HG02588 (cell line): ENCODE data around the gene ARTN.

Source experiments
- ATAC-seq: cut with Tn5 transposase; IDR thresholded peaks from one replicate; pipeline ENCODE4 v1.9.1; 2021; ENCODE audit warnings: mild to moderate bottlenecking, moderate library complexity; ENCODE audit not compliant: unreplicated experiment

ARTN gene

DNA sequence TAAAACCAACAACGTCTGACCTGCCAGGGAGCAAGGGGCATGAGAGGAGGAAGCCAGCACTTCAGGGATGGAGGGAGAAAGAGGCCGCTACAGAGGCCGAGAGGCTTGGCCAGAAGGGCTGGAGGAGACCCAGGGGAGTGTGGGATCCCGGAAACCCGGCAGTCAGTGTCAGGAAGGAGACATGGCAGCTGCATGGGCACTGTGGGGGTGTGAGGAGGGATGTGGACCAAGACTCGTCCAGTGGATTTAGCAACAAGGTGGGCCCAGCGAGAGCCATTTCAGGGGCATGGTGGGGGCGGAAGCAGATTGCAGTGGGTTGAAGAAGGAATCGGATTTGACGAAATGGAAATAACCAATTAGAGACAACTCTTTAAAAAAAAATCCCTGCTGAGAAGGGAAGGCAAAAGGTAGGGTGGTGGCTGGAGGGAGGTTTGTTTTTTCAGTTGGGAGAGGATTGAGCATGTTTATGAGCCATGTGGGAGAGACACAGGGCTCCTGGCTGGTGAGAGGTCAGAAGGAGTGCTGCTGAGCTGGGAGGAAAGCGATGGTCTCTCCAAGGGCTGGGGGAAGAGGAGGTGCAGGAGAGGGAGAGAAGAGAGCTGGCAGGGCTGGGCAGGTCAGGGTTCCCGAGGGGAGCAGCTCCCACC is 49.8 kb downstream of the ARTN start:
- no peak for ATAC-seq

DNA sequence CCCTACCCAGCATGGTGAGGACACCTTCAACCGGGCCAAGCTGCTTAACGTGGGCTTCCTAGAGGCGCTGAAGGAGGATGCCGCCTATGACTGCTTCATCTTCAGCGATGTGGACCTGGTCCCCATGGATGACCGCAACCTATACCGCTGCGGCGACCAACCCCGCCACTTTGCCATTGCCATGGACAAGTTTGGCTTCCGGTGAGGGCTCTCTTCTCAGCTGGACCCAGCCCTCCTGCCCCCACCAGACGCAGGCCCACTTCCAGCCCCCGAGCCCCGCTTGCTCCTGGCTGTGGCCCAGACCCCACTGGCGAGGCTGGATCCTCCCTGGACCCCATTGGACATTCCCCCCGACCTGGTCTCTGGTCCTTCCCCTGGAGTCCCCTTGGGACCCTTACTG is 51.3 kb downstream of the ARTN start:
- ATAC-seq = no peak

DNA sequence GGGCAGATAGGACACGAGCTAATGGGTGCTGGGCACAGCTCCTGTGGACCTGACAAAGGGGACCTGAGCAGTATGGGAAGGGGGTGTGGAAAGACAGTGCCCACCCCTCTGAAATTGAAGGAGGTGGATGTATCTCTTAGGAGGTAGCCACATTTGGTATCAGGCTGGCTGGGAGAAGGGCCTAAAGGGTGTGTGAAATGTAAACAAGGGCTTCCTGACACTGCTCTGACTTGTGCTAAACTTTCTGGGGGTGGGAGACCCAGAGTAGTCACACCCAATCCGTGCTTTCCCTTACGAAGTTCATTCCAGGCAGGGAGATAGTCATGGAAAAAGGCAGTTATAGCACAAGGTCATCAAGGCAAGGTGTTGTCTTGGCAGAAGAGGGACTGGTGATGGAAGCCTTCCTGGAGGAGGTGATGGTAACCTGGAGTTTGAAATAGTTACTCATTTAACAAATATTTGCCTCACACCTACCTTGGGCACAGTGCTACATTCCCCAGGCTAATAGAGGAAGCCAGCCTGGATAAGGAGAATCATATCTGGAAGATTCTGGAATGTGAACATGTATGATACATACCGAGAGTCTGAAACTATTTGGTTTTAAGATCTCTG is 52.5 kb downstream of the ARTN start:
- no peak for ATAC-seq

DNA sequence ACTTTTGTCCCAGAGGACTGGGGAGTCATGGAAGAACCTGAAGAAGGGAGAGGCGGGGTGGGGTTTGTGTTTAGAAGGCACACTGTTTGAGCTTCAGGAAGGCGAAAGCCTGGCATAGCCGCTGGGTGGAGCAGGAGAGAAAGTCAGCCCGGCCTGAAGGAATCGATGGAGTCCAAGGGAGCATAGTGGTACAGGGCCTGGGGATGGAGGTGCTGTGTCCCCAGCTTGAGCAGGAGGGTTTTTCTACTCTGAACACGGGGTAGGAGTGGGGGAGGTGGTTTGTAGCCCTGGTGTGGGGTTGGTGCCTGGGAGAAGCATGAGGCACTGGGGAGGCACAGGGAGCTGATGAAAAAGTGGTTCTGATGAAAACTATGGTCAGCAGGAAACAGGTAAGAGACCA is 53.1 kb downstream of the ARTN start:
- ATAC-seq = no peak
